IMR-90 (cell line): ENCODE results near the gene CST2. TPM values are rescaled to one million over a fixed set of nuclear protein-coding genes. Genes with fewer than 3 reads are reported as not detected.

Experiments
- ATAC-seq: fragments of 200-7000 bp; cut with Tn5 transposase; 2 replicates; pipeline ENCODE4 v1.9.1; 2020; ENCODE audit warnings: low read depth, mild to moderate bottlenecking, moderate library complexity
- BruUV-seq: library from RNA; stranded (reverse); fragments of 400-500 nt; replicated peaks from 2 replicates; lab custom pipeline; 2021; lab: Mats Ljungman, UMichigan
- CTCF ChIA-PET: fragments of 300-600 bp; formaldehyde crosslinking; extraction: SDS; loops from one replicate; lab custom pipeline; 2021; ENCODE audit warnings: antibody characterized with exemption; lab: Yijun Ruan, JAX
- POLR2A ChIA-PET: fragments of 300-600 bp; sonication (Branson Sonifier 250); formaldehyde crosslinking; loops from one replicate; lab custom pipeline; 2022; ENCODE audit warnings: antibody characterized with exemption; ENCODE audit not compliant: unreplicated experiment; lab: Charles Lee
- DNase-seq: peaks from one replicate; pipeline ENCODE4 v3.0.0; 2013
- H2AFZ ChIP-seq: replicated peaks from 2 replicates; pipeline ENCODE3; 2013; ENCODE audit warnings: low read length, mild to moderate bottlenecking; ENCODE audit not compliant: poor library complexity
- H2AK5ac ChIP-seq: 2 replicates; pipeline ENCODE4 v1.6.1; 2013; ENCODE audit warnings: low read depth, low read length, inconsistent platforms
- H2AK9ac ChIP-seq: replicated peaks from 2 replicates; pipeline ENCODE3; 2013; ENCODE audit warnings: mild to moderate bottlenecking, low read depth, low read length, moderate library complexity; ENCODE audit not compliant: poor library complexity
- H2BK120ac ChIP-seq: 2 replicates; pipeline ENCODE4 v1.6.1; 2013; ENCODE audit warnings: low read depth, low read length, inconsistent platforms
- H2BK15ac ChIP-seq: 3 replicates; pipeline ENCODE4 v1.6.1; 2013; ENCODE audit warnings: low read depth, low read length, inconsistent platforms
- H2BK20ac ChIP-seq: 2 replicates; pipeline ENCODE4 v1.6.1; 2013; ENCODE audit warnings: low read depth, mild to moderate bottlenecking, inconsistent platforms, low read length, moderate library complexity
- H2BK5ac ChIP-seq: 2 replicates; pipeline ENCODE4 v1.6.1; 2013; ENCODE audit warnings: mild to moderate bottlenecking, low read depth, low read length, inconsistent platforms; ENCODE audit not compliant: poor library complexity, severe bottlenecking
- H3K14ac ChIP-seq: replicated peaks from 2 replicates; pipeline ENCODE4 v1.6.1; 2013; ENCODE audit warnings: low read depth, low read length, inconsistent platforms
- H3K18ac ChIP-seq: 2 replicates; pipeline ENCODE4 v1.6.1; 2013; ENCODE audit warnings: low read depth, low read length, control low read depth
- H3K23ac ChIP-seq: 2 replicates; pipeline ENCODE4 v1.6.1; 2013; ENCODE audit warnings: low read depth, low read length, inconsistent platforms
- H3K27ac ChIP-seq: 2 replicates; pipeline ENCODE4 v1.5.1; 2013; ENCODE audit warnings: mild to moderate bottlenecking, control low read depth, low read length; ENCODE audit not compliant: insufficient read depth
- H3K27me3 ChIP-seq: 2 replicates; pipeline ENCODE4 v1.6.1; 2013; ENCODE audit warnings: low read length; ENCODE audit not compliant: control insufficient read depth, insufficient read depth
- H3K36me3 ChIP-seq: 2 replicates; pipeline ENCODE4 v1.6.1; 2013; ENCODE audit warnings: low read length, mixed read lengths; ENCODE audit not compliant: control insufficient read depth, insufficient read depth
- H3K4ac ChIP-seq: 2 replicates; pipeline ENCODE4 v1.6.1; 2013; ENCODE audit warnings: low read depth, low read length, inconsistent platforms
- H3K4me1 ChIP-seq: 2 replicates; pipeline ENCODE4 v1.6.1; 2013; ENCODE audit warnings: low read length, mixed read lengths; ENCODE audit not compliant: control insufficient read depth, insufficient read depth
- H3K4me2 ChIP-seq: 2 replicates; pipeline ENCODE4 v1.6.1; 2013; ENCODE audit warnings: low read depth, mild to moderate bottlenecking, control low read depth, low read length, moderate library complexity
- H3K4me3 ChIP-seq: 2 replicates; pipeline ENCODE4 v1.5.1; 2013; ENCODE audit warnings: low read depth, mild to moderate bottlenecking, control low read depth, low read length, moderate library complexity; ENCODE audit not compliant: insufficient read depth
- H3K56ac ChIP-seq: 2 replicates; pipeline ENCODE4 v1.6.1; 2013; ENCODE audit warnings: low read length, inconsistent platforms; ENCODE audit not compliant: insufficient read depth; ENCODE audit errors: extremely low read depth
- H3K79me1 ChIP-seq, 2 experiments: 2 replicates each; pipeline ENCODE4 v1.6.1; 2013; ENCODE audit warnings: low read length in 2 of 2, inconsistent platforms in 1 of 2, low read depth in 1 of 2
- H3K9ac ChIP-seq: 2 replicates; pipeline ENCODE4 v1.6.1; 2013; ENCODE audit warnings: low read depth, low read length, control low read depth
- H3K9me1 ChIP-seq: 2 replicates; pipeline ENCODE4 v1.6.1; 2013; ENCODE audit warnings: low read length, inconsistent platforms; ENCODE audit not compliant: insufficient read depth
- H3K9me3 ChIP-seq: 2 replicates; pipeline ENCODE4 v1.6.1; 2013; ENCODE audit warnings: low read length; ENCODE audit not compliant: control insufficient read depth, insufficient read depth
- H4K20me1 ChIP-seq: 2 replicates; pipeline ENCODE4 v1.6.1; 2013; ENCODE audit warnings: low read length, inconsistent platforms; ENCODE audit not compliant: insufficient read depth
- H4K5ac ChIP-seq: 2 replicates; pipeline ENCODE4 v1.6.1; 2013; ENCODE audit warnings: mild to moderate bottlenecking, low read depth, low read length, control low read depth
- H4K8ac ChIP-seq, 2 experiments: 2 replicates each; pipeline ENCODE4 v1.6.1; 2013; ENCODE audit warnings: low read depth in 2 of 2, low read length in 2 of 2, control low read depth in 1 of 2, inconsistent platforms in 1 of 2
- H4K91ac ChIP-seq: 2 replicates; pipeline ENCODE4 v1.6.1; 2013; ENCODE audit warnings: low read depth, low read length, inconsistent platforms; ENCODE audit not compliant: insufficient read depth
- BHLHE40 ChIP-seq: fragments of 150-350 bp; IDR thresholded peaks from 2 replicates; pipeline ENCODE4 v1.6.1; 2016; ENCODE audit warnings: mild to moderate bottlenecking, low read depth, low read length
- CHD1 ChIP-seq: IDR thresholded peaks from 2 replicates; pipeline ENCODE4 v1.6.1; 2012; ENCODE audit warnings: low read depth, low read length, improper control_type of control experiment
- MXI1 ChIP-seq: IDR thresholded peaks from 2 replicates; pipeline ENCODE4 v1.6.1; 2012; ENCODE audit warnings: low read depth, mild to moderate bottlenecking, low read length, moderate library complexity, borderline replicate concordance
- RCOR1 ChIP-seq: IDR thresholded peaks from 2 replicates; pipeline ENCODE4 v1.6.1; 2012; ENCODE audit warnings: mild to moderate bottlenecking, low read length, improper control_type of control experiment; ENCODE audit not compliant: insufficient replicate concordance
- SMC3 ChIP-seq: fragments of 150-350 bp; IDR thresholded peaks from 2 replicates; pipeline ENCODE4 v1.6.1; 2016; ENCODE audit warnings: low read depth, mild to moderate bottlenecking, antibody characterized with exemption, low read length, moderate library complexity
- USF2 ChIP-seq: fragments of 150-350 bp; IDR thresholded peaks from 2 replicates; pipeline ENCODE4 v1.6.1; 2017; ENCODE audit warnings: mild to moderate bottlenecking, antibody characterized with exemption, low read length, low read depth
- WGBS, 2 experiments: methylation state at CpG; one replicate each; pipeline versions ENCODE4 v1.1.5 to v1.1.7; 2013; ENCODE audit warnings: missing lambda C conversion rate in 2 of 2; ENCODE audit not compliant: insufficient read length in 1 of 2; ENCODE audit errors: extremely low coverage in 2 of 2; 5-methylcytosine and 5-hydroxymethylcytosine counted together
- dilution Hi-C: fragments of 300-500 bp; cut with HindIII; formaldehyde crosslinking; loops from one replicate; pipeline ENCODE4 v1.14.3; 2018; ENCODE audit warnings: low sequenced_read_pairs; ENCODE audit not compliant: unreplicated experiment
- in situ Hi-C: fragments of 300-500 bp; cut with MboI; formaldehyde crosslinking; loops from 3 replicates; pipeline ENCODE4 v1.14.3; 2019; ENCODE audit warnings: low sequenced_read_pairs, inconsistent platforms, mixed read lengths
- intact Hi-C: fragments of 100-400 bp; cut with micrococcal nuclease; formaldehyde crosslinking; loops from 2 replicates; pipeline ENCODE4 v1.10.0; 2022
- polyA plus RNA-seq, 3 experiments: library from polyadenylated mRNA; depleted of rRNA; stranded (reverse); fragments of >200 nt; gene quantifications; 2 replicates each; pipeline ENCODE4 v1.2.3, GENCODE V29; 2012; ENCODE audit warnings: low replicate concordance in 1 of 3
- total RNA-seq: library from RNA; depleted of rRNA; stranded (reverse); fragments of >200 nt; gene quantifications from 2 replicates; pipeline ENCODE4 v1.2.3, GENCODE V29; 2012

Gene CST2
- total and polyA plus RNA-seq, 2 of the 4 experiments (the other 2 are of a cell fraction): not detected

DNA sequence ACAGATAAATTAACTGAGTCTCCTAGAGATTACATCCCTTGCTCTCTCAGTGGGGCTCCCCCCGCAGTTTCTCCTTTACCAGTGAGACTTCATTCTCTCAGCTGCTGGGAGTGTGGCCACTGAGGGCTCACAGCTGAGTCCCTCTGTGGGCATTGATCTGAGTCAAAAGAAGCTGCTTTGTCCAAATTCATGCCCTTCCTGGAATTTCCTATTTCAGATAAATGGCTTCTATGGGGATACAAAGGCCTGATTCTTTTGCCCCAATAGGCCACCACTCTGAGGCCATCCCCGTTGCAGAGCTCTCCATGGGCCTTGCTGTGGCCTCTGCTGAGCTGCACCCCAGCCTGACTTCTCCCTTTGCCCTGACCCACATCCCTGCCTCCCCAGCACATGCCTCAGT lies 43.0 kb upstream of the CST2 start:
- no peak overlapping the region for H4K5ac ChIP-seq
- no peak overlapping the region for H2BK5ac ChIP-seq
- H4K20me1 ChIP-seq: no peaks in the 10 kb centered on the region
- BruUV-seq: no TSS peak
- no peaks in the 10 kb centered on the region for H3K9me1 ChIP-seq
- H3K36me3 ChIP-seq: no peaks in the 10 kb centered on the region
- H3K18ac ChIP-seq: no peak overlapping the region
- H3K4me3 ChIP-seq: no peak overlapping the region
- no peak overlapping the region for H2AK5ac ChIP-seq
- H3K56ac ChIP-seq: no peak overlapping the region
- DNase-seq (no peak), ATAC-seq (no peak)
- in situ Hi-C loops: no loop called here
- H3K27ac ChIP-seq: no peak overlapping the region
- POLR2A ChIA-PET: no interaction called here
- no peaks in the 10 kb centered on the region for H3K27me3 ChIP-seq
- H3K4me1 ChIP-seq: no peaks in the 10 kb centered on the region
- no peak overlapping the region for H3K23ac ChIP-seq
- H2BK20ac ChIP-seq: no peak overlapping the region
- no peak overlapping the region for H2AK9ac ChIP-seq
- TF ChIP-seq CHD1: no peak
- no peak for TF ChIP-seq SMC3
- TF ChIP-seq MXI1: no peak
- TF ChIP-seq USF2: no peak
- TF ChIP-seq BHLHE40: no peak
- no peak for TF ChIP-seq RCOR1
- no CpG with 5 or more reads among the region's 2 CpGs for WGBS, 2 experiments
- H3K4me2 ChIP-seq: no peak overlapping the region
- H3K14ac ChIP-seq: no peak overlapping the region
- no peak overlapping the region for H2BK120ac ChIP-seq
- no peak overlapping the region for H2BK15ac ChIP-seq
- intact Hi-C loops: no loop called here
- no peak overlapping the region for H4K91ac ChIP-seq
- H4K8ac ChIP-seq: no peak overlapping the region
- H2AFZ ChIP-seq: no peak overlapping the region
- no peaks in the 10 kb centered on the region for H3K79me1 ChIP-seq
- dilution Hi-C loops: no loop called here
- H3K9me3 ChIP-seq: no peaks in the 10 kb centered on the region
- CTCF ChIA-PET: no interaction called here
- H3K9ac ChIP-seq: no peak overlapping the region
- no peak overlapping the region for H3K4ac ChIP-seq
